Endothelial cell of umbilical vein (primary cell): ENCODE data around the gene SPAG16. TPM values are rescaled to one million over a fixed set of nuclear protein-coding genes. Genes with fewer than 3 reads are reported as not detected.

Experiments
- BruUV-seq: library from RNA; stranded (reverse); fragments of 400-500 nt; replicated peaks from 2 replicates; lab custom pipeline; 2021; lab: Mats Ljungman, UMichigan
- CTCF ChIA-PET: fragments of 300-600, 350-600 bp; sonication (Branson Sonifier 250); formaldehyde crosslinking; loops from one replicate; lab custom pipeline; 2021; ENCODE audit warnings: antibody characterized with exemption, inconsistent platforms; lab: Charles Lee
- POLR2A ChIA-PET: fragments of 300-600, 350-600 bp; sonication (Branson Sonifier 250); formaldehyde crosslinking; loops from one replicate; lab custom pipeline; 2021; ENCODE audit warnings: antibody characterized with exemption, inconsistent platforms; lab: Charles Lee
- DNase-seq: peaks from one replicate; pipeline ENCODE4 v3.0.0-alpha.2; 2011; ENCODE audit warnings: low read depth, low spot score
- FAIRE-seq: peaks from 2 replicates; lab custom pipeline; 2011; peaks lifted over from hg19 to GRCh38; lab: Jason Lieb, UNC
- H2AFZ ChIP-seq: 2 replicates; pipeline ENCODE4 v1.6.0; 2012; ENCODE audit warnings: low read depth, low read length, control low read depth, inconsistent platforms
- H3K27ac ChIP-seq: 2 replicates; pipeline ENCODE4 v1.5.1; 2011; ENCODE audit warnings: low read depth, mild to moderate bottlenecking, control low read depth, low read length, moderate library complexity; ENCODE audit not compliant: insufficient read depth
- H3K27me3 ChIP-seq, 2 experiments: 2 replicates each; pipeline versions ENCODE4 v1.6.0 to v1.6.1; 2011; ENCODE audit warnings: low read length in 2 of 2, mixed read lengths in 1 of 2; ENCODE audit not compliant: control insufficient read depth in 2 of 2, insufficient read depth in 2 of 2
- H3K36me3 ChIP-seq, 2 experiments: 2 replicates in 1 of 2; 3 replicates in 1 of 2; pipeline ENCODE4 v1.5.1; 2011; ENCODE audit warnings: low read length in 2 of 2, mild to moderate bottlenecking in 1 of 2, moderate library complexity in 1 of 2; ENCODE audit not compliant: control insufficient read depth in 2 of 2, insufficient read depth in 2 of 2; ENCODE audit errors: extremely low read depth in 1 of 2
- H3K4me1 ChIP-seq: 3 replicates; pipeline ENCODE4 v1.5.1; 2011; ENCODE audit warnings: mild to moderate bottlenecking, low read length; ENCODE audit not compliant: control insufficient read depth, insufficient read depth; ENCODE audit errors: extremely low read depth
- H3K4me2 ChIP-seq: 2 replicates; pipeline ENCODE4 v1.6.1; 2011; ENCODE audit warnings: low read length, control low read depth, mixed read lengths; ENCODE audit not compliant: insufficient read depth
- H3K4me3 ChIP-seq, 3 experiments: fragments of 200-600 bp in 1 of 3; sonication (generic), shearing (Covaris generic) in 1 of 3; replicated peaks in 1 of 3; 2 replicates each; pipeline ENCODE4 v1.5.1; 2011 to 2016; ENCODE audit warnings: control low read depth in 3 of 3, low read length in 3 of 3, mild to moderate bottlenecking in 2 of 3, inconsistent platforms in 1 of 3, low read depth in 1 of 3, moderate library complexity in 1 of 3; ENCODE audit not compliant: insufficient read depth in 1 of 3
- H3K79me2 ChIP-seq: 2 replicates; pipeline ENCODE4 v1.6.0; 2012; ENCODE audit warnings: low read length, inconsistent platforms; ENCODE audit not compliant: control insufficient read depth, insufficient read depth
- H3K9ac ChIP-seq: replicated peaks from 2 replicates; pipeline ENCODE3; 2011; ENCODE audit warnings: low read length, control low read depth; ENCODE audit not compliant: insufficient read depth; ENCODE audit errors: extremely low read depth
- H3K9me1 ChIP-seq: replicated peaks from 3 replicates; pipeline ENCODE4 v1.6.0; 2011; ENCODE audit warnings: mild to moderate bottlenecking, low read length; ENCODE audit not compliant: control insufficient read depth, insufficient read depth; ENCODE audit errors: extremely low read depth
- H3K9me3 ChIP-seq: replicated peaks from 2 replicates; pipeline ENCODE4 v1.5.1; 2012; ENCODE audit warnings: low read length, inconsistent platforms; ENCODE audit not compliant: control insufficient read depth, insufficient read depth
- H4K20me1 ChIP-seq: replicated peaks from 2 replicates; pipeline ENCODE3; 2011; ENCODE audit warnings: mild to moderate bottlenecking, low read length; ENCODE audit not compliant: control insufficient read depth, insufficient read depth; ENCODE audit errors: extremely low read depth
- CTCF ChIP-seq, 2 donors: IDR thresholded peaks; 1 replicate in 1 of 2; 2 replicates in 1 of 2; pipeline ENCODE4 v1.5.1; 2011; ENCODE audit warnings: low read length in 2 of 2, mild to moderate bottlenecking in 2 of 2, moderate library complexity in 2 of 2, control low read depth in 1 of 2, inconsistent platforms in 1 of 2, low read depth in 1 of 2; ENCODE audit not compliant: insufficient read depth in 1 of 2; ENCODE audit errors: extremely low read depth in 1 of 2
- FOS ChIP-seq: IDR thresholded peaks from 2 replicates; pipeline ENCODE4 v1.6.1; 2011; ENCODE audit warnings: mild to moderate bottlenecking, low read length, moderate library complexity, borderline replicate concordance; ENCODE audit not compliant: insufficient read depth
- MAX ChIP-seq: IDR thresholded peaks from 2 replicates; pipeline ENCODE4 v1.6.1; 2011; ENCODE audit not compliant: insufficient read depth, insufficient read length
- MYC ChIP-seq: IDR thresholded peaks from one replicate; pipeline ENCODE4 v1.6.1; 2011; ENCODE audit warnings: mild to moderate bottlenecking, low read depth, low read length
- POLR2A ChIP-seq: IDR thresholded peaks from 2 replicates; pipeline ENCODE4 v1.6.1; 2012; ENCODE audit warnings: low read depth, mild to moderate bottlenecking, control low read depth, low read length
- POLR2AphosphoS5 ChIP-seq: IDR thresholded peaks from 2 replicates; pipeline ENCODE4 v1.6.1; 2012; ENCODE audit warnings: low read depth, mild to moderate bottlenecking, control low read depth, low read length, moderate library complexity; ENCODE audit not compliant: insufficient read depth
- dilution Hi-C: fragments of 300-500 bp; cut with MboI; formaldehyde crosslinking; loops from one replicate; pipeline ENCODE4 v1.15.0; 2019; ENCODE audit warnings: low sequenced_read_pairs; ENCODE audit not compliant: extremely low pct_ligation_motif_present
- intact Hi-C: fragments of 100-400 bp; cut with micrococcal nuclease; formaldehyde crosslinking; loops from one replicate; pipeline ENCODE4 v1.10.0; 2022
- polyA plus RNA-seq, 4 experiments: library from polyadenylated mRNA; depleted of rRNA in 3 of 4; stranded (reverse) in 3 of 4; unstranded in 1 of 4; fragments of >200 nt; gene quantifications; 2 replicates each; pipeline versions ENCODE4 v1.2.1 to v1.2.3, GENCODE V29; 2011 to 2012; ENCODE audit warnings: missing spikeins in 1 of 4
- total RNA-seq: library from RNA; stranded (reverse); gene quantifications from 2 replicates; pipeline ENCODE4 v1.2.3, GENCODE V29; 2021

Gene SPAG16
- total and polyA plus RNA-seq, 2 donors (not counting 3 experiments of a cell fraction or from before 2014, with no cell fraction given) = 4.0 to 7.7 TPM

- no peak overlapping the region for H2AFZ ChIP-seq
- H3K9me3 ChIP-seq = no peaks in the 10 kb centered on the region
- H3K4me1 ChIP-seq = no peaks in the 10 kb centered on the region
- H3K9ac ChIP-seq = no peak overlapping the region
- H3K27me3 ChIP-seq = no peaks in the 10 kb centered on the region
- H3K79me2 ChIP-seq = no peaks in the 10 kb centered on the region
- DNase-seq = peak; percentile 35
- no peak overlapping the region for H3K4me2 ChIP-seq
- CTCF ChIA-PET = no interaction called here
- no peaks in the 10 kb centered on the region for H3K9me1 ChIP-seq
- no peak for TF ChIP-seq POLR2A
- no peak for TF ChIP-seq MAX
- no peak for TF ChIP-seq POLR2AphosphoS5
- TF ChIP-seq FOS = no peak
- no peak for TF ChIP-seq MYC
- no peak for TF ChIP-seq CTCF (IDR thresholded peaks at IDR 0.05; ENCODE audit: extremely low read depth in 1 of 2, insufficient read depth in 1 of 2, low read depth in 1 of 2, low read length in 2 of 2)
- no TSS peak for BruUV-seq
- POLR2A ChIA-PET = no interaction called here
- dilution Hi-C loops = no loop called here
- no peaks in the 10 kb centered on the region for H4K20me1 ChIP-seq
- intact Hi-C loops = no loop called here
- no peak overlapping the region for H3K4me3 ChIP-seq
- no peak overlapping the region for H3K27ac ChIP-seq
- FAIRE-seq = no peak
- H3K36me3 ChIP-seq = no peaks in the 10 kb centered on the region
Observed at GRCh38 chr2:214103276-214104001, 819.2 kb downstream of the SPAG16 start.
